Measurements from ENCODE around the gene CENPB. TPM values are rescaled to one million over a fixed set of nuclear protein-coding genes. Genes with fewer than 3 reads are reported as not detected.

The CENPB gene
- total and polyA plus RNA-seq, 7 donors: 52.7 to 99.9 (median 73.4) TPM

GRCh38 chr20:3820048-3820900, 33.7 kb upstream of the CENPB start, which contains the start of gene AP5S1:
Gene AP5S1, plus strand, starts transcription at chr20:3820547. Its CDS starts 1,571 bp downstream, at chr20:3822118.
- TF ChIP-seq POLR2AphosphoS5 (IDR thresholded peaks at IDR 0.05) (peak; percentile 83 to 93 (median 85)), CTCF (IDR thresholded peaks at IDR 0.05) (peak; percentile 99 to 100 (median 99)), EP300 (IDR thresholded peaks at IDR 0.05) (peak in 1 of 4 donors; percentile 75), POLR2A (IDR thresholded peaks at IDR 0.05) (peak; percentile 71)
- H3K27ac ChIP-seq: peak within 1 kb of the TSS; percentile 95 to 98 (median 97)
- WGBS, 2 donors: 0% methylated on average over 96 of the region's 96 CpGs
- no peaks in the 10 kb centered on the region for H3K9me3 ChIP-seq
- H3K36me3 ChIP-seq: peaks cover 8 to 34% (median 20%) of the 10 kb centered on the region in 4 donors
- peak; percentile 99 for DNase-seq
- intact Hi-C loops (cut with DNase I): loop anchor here (1.0 to 2.0 kb wide), 2 partner anchors 34 to 67 kb away; partner anchors contain the start of gene CENPB
- peaks cover 0 to 29% (median 25%) of the 10 kb centered on the region in 4 donors for H3K4me1 ChIP-seq
- no peaks in the 10 kb centered on the region for H3K27me3 ChIP-seq
- H3K4me3 ChIP-seq: peak within 1 kb of the TSS; percentile 63 to 83 (median 77)

- no peaks in the 10 kb centered on the region for H3K9me3 ChIP-seq
- peak; percentile 72 for DNase-seq
- intact Hi-C loops (cut with DNase I): loop anchor here (1.0 to 2.0 kb wide), 2 partner anchors 33 to 67 kb away; partner anchors contain the start of gene CENPB
- H3K27me3 ChIP-seq: no peaks in the 10 kb centered on the region
- peak overlapping the region in 3 of 4 donors; percentile 73 to 83 (median 81) for H3K4me3 ChIP-seq
- peak overlapping the region; percentile 95 to 98 (median 97) for H3K27ac ChIP-seq
- H3K36me3 ChIP-seq: peaks cover 8 to 26% (median 18%) of the 10 kb centered on the region in 4 donors
- H3K4me1 ChIP-seq: peaks cover 0 to 29% (median 25%) of the 10 kb centered on the region in 4 donors
- 60 to 67% methylated on average over 20 of the region's 20 CpGs for WGBS, 2 donors
- TF ChIP-seq POLR2AphosphoS5 (IDR thresholded peaks at IDR 0.05) (no peak), EP300 (IDR thresholded peaks at IDR 0.05) (no peak), POLR2A (IDR thresholded peaks at IDR 0.05) (no peak)
Measured at GRCh38 chr20:3819411-3820047, 33.0 kb upstream of the CENPB start.

GRCh38 chr20:3818155-3819151, 31.9 kb upstream of the CENPB start:
- H3K27ac ChIP-seq: peak overlapping the region; percentile 95 to 98 (median 97)

More at GRCh38 chr20:3818155-3819151, 31.9 kb upstream of the CENPB start:
- Histone ChIP-seq H3K9me3 (no peaks in the 10 kb centered on the region), H3K4me1 (peaks cover 0 to 31% (median 28%) of the 10 kb centered on the region in 4 donors), H3K27me3 (no peaks in the 10 kb centered on the region), H3K36me3 (peaks cover under 1 to 16% (median 11%) of the 10 kb centered on the region in 4 donors), H3K4me3 (no peak overlapping the region)
- intact Hi-C loops (cut with DNase I): no loop called here
- WGBS, 2 donors: 65 to 81% methylated on average over 8 of the region's 8 CpGs
- TF ChIP-seq CTCF (IDR thresholded peaks at IDR 0.05): peak; percentile 49 to 76 (median 62)
- no peak for TF ChIP-seq EP300 (IDR thresholded peaks at IDR 0.05)
- TF ChIP-seq POLR2AphosphoS5 (IDR thresholded peaks at IDR 0.05): peak in 1 of 4 donors; percentile 7
- DNase-seq: peak; percentile 85
